DMS153 treated with DMSO at 0.1 percent for 48 hours (cell line): ENCODE measurements around the gene TEAD2.
"Not testable (repeated sequence)": the region's sequence is repeated elsewhere in the genome, so short reads cannot be mapped to it uniquely, and the experiment has no call there.

Source experiments
- DNase-seq: peaks from one replicate; lab custom pipeline; 2025; ENCODE audit not compliant: unreplicated experiment; lab: John Stamatoyannopoulos, UW

TEAD2 gene

DNA sequence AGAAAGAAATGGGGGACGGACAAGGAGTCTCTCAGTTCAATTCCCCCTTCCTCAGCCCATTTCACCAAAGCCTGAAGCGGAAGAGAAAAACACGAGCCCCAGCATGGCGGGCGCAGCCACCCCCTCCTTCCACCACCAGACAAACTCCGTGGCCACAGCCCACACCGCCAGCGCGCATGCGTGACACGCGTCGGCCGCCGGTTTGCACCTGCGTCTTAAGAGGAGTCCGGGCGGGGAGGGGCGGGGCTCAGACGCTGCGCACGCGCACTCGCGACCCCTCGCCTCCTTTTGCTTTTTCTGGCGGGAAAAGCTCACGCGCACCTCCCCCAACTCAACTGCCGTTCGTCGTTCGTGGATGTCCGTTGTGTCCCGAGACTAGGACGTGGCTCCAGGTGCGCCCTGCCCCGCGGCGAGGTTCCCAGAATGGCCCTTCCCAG is 25.7 kb upstream of the TEAD2 start, which contains the start of gene KASH5:
TSS of gene KASH5 (plus strand) at position 314 of the 437 bp plus-strand sequence. CDS start 2,635 bp downstream, outside the sequence.
- no peak for DNase-seq

DNA sequence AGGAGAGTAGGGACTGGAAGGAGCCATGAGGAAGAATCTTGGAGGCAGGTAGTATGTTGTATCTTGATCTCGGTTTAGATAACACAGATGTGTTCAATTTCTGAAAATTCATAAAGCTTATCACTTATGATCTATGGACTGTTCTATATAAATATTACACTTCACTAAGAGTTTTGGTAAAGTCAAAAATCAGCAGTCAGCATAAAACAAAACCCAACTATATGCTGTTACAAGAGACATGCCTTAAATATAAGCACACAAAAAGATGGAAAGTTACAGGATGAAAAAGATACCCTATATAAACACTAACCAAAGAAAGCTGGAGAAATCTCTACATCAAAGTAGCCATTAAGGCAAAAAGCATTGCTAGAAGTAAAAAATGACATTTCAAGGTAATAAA is 21.4 kb upstream of the TEAD2 start:
- DNase-seq, result no peak

DNA sequence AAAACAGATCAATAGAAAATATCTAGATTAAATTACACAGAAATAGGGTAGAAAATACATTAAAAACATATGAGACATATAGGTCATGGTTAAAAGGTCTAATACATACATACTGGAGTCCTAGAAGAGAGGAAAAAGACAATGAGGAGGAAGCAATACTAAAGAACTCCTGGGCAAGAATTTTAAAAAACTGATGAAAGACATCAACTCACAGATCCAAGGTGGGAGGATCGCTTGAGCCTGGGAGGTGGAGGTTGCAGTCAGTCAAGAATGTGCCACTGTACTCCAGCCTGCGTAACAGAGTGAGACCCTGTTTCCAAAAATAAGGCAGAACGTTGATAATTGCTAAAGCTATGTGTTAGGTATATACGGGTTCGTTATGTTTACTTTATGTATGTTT is 20.4 kb upstream of the TEAD2 start:
- no peak for DNase-seq

DNA sequence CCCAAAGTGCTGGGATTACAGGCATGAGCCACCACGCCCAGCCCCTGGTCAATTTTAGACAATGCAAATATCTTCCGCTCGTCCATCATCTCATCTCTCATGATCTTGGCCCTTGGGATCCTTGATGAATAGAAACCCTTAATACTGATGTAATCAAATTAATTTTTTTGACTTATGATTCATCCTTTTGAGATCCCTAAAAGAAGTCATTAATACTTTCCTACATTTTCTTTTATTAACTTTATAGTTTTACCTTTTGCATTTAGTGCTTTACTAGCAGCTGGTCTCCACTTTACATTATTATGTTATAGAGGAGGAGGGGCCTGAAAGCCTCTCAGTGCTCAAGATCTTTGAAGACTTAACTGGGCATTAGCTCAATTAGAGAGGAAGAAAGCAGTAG is 18.2 kb upstream of the TEAD2 start:
- DNase-seq, result no peak

DNA sequence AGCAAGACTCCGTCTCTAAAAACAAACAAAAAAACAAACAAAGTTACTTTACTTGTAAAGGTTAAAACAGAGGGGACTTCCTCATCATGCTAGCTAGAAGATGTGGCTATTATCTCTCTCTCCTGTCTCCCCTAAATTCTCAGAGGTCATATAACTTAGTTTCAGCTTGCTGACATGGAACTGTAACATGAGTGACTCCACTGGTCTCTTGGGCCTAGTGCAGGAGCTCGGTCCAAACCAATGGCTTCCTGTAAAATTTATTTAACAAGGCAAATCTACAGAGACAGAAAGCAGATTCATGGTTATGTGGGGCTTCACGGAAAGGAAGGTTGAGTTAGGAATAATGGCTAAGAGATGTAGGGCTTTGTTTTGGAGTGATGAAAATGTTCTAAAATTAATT is 16.3 kb upstream of the TEAD2 start:
- no peak for DNase-seq

DNA sequence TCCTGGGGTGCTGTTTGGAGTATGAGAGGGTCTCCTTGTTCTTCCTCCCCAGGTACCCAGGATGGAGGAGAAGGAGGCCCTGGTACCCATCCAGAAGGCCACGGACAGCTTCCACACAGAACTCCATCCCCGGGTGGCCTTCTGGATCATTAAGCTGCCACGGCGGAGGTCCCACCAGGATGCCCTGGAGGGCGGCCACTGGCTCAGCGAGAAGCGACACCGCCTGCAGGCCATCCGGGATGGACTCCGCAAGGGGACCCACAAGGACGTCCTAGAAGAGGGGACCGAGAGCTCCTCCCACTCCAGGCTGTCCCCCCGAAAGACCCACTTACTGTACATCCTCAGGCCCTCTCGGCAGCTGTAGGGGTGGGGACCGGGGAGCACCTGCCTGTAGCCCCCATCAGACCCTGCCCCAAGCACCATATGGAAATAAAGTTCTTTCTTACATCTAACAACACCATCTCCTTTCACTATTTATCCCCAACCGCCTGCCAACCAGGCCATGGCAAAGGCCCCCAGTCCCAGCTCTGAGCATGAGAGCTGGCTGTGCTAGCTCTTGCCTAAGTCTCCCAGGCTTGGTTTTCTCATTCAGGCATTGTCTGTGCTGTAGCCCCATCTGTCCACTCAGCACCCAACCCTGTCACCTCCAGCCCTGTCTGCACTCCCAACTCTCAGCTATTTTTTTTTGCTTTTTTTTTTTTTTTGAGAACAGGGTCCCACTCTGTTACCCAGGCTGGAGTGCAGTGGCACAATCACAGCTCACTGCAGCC is 12.6 kb upstream of the TEAD2 start:
- DNase-seq, result no peak

DNA sequence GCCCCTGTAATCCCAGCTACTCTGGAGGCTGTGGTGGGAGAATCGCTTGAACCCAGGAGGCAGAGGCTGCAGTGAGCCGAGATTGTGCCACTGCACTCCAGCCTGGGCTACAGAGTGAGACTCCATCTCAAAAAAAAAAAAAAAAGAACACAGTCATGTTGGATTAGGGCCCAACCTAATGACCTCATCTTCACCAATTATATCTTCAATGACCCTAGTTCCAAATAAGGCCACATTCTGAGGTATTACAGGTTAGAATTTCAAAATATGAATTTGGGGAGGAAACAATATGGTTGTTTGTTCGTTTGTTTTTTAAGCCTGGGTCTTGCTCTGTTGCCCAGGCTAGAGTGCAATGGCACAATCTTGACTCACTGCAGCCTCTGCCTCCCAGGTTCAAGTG is 11.0 kb upstream of the TEAD2 start:
- not testable (repeated sequence) for DNase-seq

DNA sequence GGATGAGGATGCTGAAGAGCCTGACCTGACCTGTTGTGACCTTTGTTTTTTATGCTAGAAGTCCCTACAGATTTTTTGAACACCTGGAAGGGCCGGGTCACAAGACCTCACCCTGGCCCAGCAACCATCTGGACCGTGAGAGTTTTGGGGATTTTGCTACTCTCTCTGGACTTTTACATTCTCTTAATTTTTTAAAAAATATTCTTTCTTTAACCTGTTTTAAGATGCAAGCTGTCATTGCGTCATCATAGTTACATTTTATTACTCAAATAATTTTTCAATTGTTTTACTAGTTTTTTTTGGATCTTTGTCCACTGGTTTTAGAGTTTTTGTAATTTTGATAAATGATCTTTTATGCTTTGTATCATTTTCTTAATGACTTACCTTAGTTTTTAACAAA is 9.0 kb upstream of the TEAD2 start:
- no peak for DNase-seq

DNA sequence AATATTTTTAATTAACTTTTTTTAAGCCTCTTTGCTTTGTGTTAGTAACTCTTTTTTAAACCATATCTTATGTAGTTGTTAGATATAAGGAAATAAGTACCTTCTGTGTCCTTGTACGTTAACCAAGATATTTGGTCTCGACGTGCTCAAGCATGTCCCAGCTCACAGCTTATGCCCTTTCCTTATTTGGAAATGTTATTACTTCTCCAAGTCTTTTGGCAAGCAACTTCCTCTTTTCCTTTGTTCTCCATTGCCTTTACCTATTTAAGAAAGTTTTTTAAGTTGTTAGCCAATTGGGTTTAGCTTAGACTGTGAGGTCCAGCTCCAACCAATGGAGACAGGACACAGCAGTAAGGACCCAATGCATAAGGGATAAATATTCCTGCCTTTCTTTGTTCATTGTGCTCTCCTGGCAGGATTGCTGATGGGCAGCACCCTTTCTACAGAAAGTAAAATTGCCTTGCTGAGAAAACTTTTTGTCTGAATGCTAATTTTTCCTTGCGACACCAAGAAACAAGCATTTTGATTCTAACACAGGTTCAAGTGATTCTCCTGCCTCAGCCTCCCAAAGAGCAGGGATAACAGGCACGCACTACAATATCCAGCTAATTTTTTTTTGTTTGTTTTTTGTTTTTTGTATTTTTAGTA is 6.6 kb upstream of the TEAD2 start:
- no peak for DNase-seq

DNA sequence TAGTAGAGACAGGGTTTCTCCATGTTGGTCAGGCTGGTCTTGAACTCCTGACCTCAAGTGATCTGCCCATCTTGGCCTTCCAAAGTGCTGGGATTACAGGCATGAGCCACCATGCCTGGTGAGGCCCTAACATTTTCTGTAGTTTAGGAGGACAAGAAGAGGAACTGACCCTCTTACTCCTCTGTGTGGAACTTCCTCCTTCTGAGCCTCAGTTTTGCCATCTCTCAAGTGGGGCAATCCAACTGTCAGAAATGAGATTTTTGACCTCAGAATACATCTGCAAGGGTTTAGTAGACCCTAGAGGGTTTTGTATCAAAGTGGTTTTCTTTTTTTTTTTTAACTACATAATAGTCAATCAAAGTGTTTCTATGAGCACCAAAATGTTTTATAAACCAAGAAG is 3.9 kb upstream of the TEAD2 start:
- no peak for DNase-seq

DNA sequence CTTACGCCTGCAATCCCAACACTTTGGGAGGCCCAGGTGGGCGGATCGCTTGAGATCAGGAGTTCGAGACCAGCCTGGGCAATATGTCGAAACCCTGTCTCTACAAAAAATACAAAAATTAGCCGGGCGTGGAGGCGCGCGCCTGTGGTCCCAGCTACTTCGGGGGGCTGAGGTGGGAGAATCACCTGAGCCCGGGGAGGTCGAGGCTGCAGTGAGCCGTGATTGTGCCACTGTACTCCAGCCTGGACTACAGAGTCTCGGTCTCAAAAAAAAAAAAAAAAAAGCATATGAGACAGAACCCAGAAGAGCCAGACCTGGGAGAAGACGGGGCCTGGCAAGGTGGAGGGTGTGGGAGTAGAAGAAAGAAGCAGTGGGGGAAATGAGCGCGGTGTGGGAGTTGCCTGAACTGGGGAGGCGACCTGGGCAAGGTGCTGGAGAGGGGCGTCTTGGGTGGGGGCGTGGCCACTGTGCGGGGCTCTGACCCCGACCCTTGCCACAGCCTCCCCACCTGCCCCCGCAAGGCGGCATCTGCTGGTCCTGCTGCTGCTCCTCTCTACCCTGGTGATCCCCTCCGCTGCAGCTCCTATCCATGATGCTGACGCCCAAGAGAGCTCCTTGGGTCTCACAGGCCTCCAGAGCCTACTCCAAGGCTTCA is 2.0 kb upstream of the TEAD2 start:
- no peak for DNase-seq

DNA sequence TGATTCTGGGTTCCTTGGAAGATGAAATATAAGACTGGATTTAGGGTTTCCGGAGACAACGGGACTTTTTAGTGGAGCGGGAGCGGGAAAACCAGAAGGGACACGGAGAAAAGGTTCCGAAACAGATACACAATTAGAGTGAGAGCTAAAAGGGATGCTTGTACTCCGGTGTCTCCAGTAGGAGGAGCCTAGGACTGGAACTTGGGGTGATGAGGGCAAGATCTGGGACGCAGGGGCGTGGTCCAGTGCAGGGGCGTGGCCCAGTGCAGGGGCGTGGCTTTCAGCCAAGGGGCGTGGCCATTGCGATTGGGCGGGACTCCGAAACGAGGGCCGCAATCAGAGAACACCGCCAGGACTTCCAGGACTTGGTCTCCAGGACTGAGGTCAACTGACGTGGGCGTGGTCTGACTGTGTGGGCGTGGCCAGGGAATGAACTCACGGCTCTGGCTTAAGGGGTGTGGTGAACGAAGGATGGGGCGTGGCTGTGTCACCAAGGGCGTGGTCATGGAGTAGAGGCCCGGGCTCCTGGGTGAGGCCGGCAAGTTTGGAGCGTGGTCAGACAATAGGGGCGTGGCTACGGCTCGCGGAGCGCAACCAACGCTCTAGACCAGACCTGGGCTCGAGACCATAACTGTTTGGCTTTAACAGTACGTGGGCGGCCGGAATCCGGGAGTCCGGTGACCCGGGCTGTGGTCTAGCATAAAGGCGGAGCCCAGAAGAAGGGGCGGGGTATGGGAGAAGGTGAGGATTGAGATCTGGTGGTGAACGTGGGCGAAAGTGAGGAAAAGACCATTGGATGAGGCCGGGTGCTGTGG is 1.3 kb upstream of the TEAD2 start, which contains the start of gene DKKL1:
TSS of gene DKKL1 (plus strand) at position 610 of the 815 bp plus-strand sequence. CDS start at position 732, 122 bp downstream.
- no peak for DNase-seq

DNA sequence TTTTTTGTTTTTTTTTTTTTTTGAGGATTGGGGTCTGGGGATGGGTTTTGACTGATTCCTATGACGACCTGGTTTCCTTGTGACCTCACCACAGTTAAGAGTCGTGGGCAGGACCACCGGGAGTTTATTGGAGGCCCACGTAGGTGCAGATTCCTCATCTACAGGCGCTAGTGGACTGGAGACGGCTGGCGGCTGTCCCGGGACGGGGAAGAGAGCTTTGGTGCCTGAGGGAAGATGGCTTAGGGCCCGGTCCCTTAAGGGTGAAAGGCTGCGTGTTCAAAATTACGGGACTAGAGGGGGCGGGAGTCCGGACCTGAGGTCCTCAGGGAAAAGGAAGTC is 682 bp upstream of the TEAD2 start:
- DNase-seq, result no peak

DNA sequence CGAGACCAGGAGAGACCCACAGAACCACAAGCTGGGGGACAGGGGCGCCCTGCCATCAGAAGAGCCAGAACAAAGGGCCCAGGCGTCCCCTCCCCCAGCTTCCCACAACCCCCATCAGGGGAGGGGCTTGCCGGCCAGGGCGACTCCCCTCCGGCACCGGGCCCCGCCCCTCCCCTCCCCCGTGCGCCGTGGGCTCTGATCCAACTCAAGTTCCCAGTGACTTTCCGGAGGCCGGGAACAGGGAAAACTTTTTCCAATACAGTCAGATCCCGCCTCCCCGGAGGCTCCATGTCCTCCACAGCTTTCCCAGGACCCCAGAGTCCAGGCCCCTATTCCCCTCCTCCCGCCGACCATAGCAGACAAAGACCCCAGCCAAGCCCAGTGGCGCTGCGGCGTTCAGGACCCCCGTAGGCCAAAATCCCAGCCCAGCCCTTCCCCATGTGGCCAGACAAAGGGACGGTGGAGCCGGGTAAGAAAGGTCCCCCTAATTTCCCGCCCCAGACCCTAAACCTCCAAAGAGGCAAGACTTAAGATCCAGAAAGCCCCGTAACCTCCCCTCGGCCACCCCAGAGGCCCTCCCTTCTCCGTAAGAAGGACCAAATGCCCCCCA is 673 bp downstream of the TEAD2 start:
- DNase-seq, result no peak

DNA sequence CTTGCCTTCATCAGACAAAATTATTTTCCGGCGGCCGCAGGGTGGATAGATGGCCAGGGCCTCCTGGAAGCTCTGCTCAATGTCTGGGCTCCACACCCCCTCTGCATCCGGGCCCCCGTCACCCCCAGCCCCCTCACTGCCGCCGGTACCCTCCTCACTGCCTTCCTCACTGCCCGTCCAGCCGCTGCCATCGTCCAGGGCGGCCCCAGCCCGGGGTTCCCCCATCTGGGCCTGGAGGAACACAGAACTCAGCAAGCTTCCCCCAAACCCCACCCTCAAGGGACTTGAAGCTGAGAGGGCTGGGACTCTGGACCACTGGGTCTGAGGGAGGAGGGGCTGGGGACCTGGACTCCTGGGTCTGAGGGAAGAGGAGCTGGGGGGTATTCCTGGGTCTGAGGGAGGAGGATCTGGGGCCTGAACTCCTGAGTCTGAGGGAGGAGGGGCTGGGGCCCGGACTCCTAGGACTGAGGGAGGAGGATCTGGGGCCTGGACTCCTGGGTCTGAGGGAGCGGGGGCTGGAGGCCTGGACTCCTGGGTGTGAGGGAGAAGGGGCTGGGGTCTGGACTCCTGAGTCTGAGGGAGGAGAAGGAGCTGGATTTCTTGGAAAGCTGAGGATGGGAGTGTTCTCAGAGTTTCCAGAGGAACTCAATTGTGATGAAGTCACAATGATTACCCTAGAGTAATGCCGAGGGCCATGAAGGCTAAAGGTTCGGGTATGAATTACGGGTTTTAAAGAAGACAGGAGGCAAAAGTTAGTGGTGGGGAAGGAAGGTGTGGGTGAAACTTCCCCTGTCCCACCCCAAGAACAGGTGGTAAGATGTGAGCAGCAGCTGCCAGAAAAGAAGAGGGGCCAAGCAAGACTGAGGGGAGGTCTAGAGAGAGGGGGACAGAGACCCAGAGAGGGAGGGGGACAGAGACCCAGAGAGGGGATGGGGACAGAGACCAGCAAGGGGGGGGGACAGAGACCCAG is 2.1 kb downstream of the TEAD2 start:
- no peak for DNase-seq

DNA sequence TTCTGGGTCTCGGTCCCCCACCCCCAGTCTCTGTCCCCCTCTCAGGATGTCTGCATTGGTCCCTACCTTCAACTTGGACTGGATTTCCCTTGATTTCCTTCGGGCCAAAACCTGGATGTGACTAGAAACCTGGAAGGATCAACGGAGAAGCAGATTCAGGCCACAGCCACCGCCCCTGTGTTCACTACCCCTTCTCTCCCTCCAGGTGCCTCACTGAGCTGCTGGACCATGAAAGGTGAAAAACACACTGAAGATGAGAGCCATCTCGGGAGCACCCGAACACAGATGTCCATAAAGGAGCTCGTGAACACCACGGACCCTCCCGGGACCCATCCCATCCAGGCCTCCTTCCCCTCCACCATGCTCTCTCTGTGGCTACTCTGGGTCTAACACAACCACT is 5.0 kb downstream of the TEAD2 start:
- no peak for DNase-seq

DNA sequence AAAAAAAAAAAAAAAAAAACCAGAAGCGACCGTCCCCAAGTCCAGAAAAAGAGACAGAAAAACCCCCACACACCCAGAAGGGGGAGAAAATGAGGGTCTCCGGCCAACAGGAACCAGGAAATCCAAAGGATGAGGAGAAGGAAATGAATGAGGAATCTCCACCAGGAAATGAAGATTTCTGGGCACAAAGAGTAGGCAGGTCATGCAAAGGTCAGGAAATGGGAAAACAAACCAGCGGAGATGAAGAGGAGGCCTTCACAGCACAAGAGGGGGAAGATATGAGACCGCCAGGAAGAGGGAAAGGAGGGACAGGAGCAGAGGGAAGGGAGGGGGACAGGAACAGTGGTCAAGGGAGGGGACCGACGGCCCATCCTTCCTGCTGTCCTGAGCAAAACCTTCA is 5.8 kb downstream of the TEAD2 start:
- no peak for DNase-seq

DNA sequence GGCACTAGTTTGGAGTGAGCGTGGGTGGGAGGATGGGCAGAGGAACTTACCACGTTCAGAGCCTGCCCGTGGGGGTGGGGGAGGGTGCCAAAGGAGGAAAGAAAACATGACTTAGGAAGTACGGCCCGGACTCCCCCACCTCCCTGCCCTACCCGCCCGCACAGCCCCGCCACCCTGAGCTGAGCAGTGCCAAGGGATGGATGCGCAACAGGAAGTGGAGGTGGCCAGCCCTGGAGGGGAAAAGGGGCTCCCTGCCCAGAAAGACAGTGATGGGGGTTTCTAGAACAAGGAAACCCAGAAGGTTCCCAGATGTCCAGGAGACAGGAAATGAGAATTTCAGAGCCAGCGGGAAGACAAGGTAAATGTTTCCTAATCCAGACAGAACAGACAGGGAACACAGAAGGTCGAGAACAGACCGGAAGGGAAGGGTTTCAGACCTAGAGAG is 6.3 kb downstream of the TEAD2 start:
- DNase-seq, result no peak

DNA sequence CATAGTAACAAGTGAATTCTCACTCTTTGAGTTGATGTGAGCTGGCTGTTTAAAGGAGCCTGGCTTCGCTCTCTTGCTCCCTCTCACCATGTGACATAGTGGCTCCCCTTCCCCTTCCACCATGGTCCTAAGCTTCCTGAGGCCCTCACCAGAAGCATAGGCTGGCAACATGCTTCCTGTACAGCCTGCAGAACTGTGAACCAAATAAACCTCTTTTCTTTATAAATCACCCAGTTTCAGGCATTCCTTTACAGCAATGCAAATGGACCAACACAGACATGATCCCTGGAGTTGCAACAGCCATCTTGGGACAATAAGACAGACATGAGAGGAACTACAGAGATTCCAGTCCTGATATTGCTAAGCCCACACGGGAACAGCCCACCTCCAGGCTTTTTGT is 12.6 kb downstream of the TEAD2 start:
- DNase-seq, result no peak
